ENCODE data around the gene SNHG17.
"Not testable (repeated sequence)": the region's sequence is repeated elsewhere in the genome, so short reads cannot be mapped to it uniquely, and the experiment has no call there.

DNA sequence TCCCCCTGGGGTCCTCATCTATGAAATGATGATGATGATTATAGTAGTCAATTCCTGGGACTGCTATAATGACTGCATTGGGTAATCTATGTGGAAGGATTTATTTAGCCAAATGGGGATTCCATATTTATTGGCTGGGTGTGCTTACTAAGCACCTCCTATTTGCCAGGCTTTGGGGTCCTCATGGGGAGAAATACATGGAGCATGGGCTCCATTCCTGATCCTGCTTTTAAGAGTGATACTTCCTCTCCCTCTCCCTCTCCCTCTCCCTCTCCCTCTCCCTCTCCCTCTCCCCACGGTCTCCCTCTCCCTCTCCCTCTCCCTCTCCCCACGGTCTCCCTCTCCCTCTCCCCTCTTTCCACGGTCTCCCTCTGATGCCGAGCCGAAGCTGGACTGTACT lies 57.3 kb downstream of the SNHG17 start:
- TF ChIP-seq POLR2A (IDR thresholded peaks at IDR 0.05; ENCODE audit: low read length); CTCF (IDR thresholded peaks at IDR 0.05); SMC3 (IDR thresholded peaks at IDR 0.05); MAFK (IDR thresholded peaks at IDR 0.05; ENCODE audit: partially characterized antibody); ESRRA (IDR thresholded peaks at IDR 0.05; ENCODE audit: borderline replicate concordance, low read length); USF2 (IDR thresholded peaks at IDR 0.05): not testable (repeated sequence)

Data from A549 (cell line).